PC-3 (cell line): ENCODE results near the gene HTR2B. TPM values are rescaled to one million over a fixed set of nuclear protein-coding genes. Genes with fewer than 3 reads are reported as not detected.

Source experiments
- ATAC-seq: fragments of 200-7000 bp; cut with Tn5 transposase; 2 replicates; pipeline ENCODE4 v1.9.1; 2020; ENCODE audit warnings: mild to moderate bottlenecking, moderate library complexity
- BruUV-seq: library from RNA; stranded (reverse); fragments of 400-500 nt; replicated peaks from 2 replicates; lab custom pipeline; 2021; lab: Mats Ljungman, UMichigan
- CTCF ChIA-PET: fragments of 300-600 bp; sonication (Branson Sonifier 250); formaldehyde crosslinking; loops from one replicate; lab custom pipeline; 2022; ENCODE audit warnings: antibody characterized with exemption; lab: Charles Lee
- POLR2A ChIA-PET: fragments of 300-600 bp; sonication (Branson Sonifier 250); formaldehyde crosslinking; loops from one replicate; lab custom pipeline; 2022; ENCODE audit warnings: antibody characterized with exemption; ENCODE audit not compliant: unreplicated experiment; lab: Charles Lee
- DNase-seq: peaks from one replicate; pipeline ENCODE4 v3.0.0-alpha.2; 2015
- H2AFZ ChIP-seq: fragments of 300-600 bp; sonication (generic); 2 replicates; pipeline ENCODE4 v1.6.0; 2016; ENCODE audit warnings: antibody characterized with exemption, low read length
- H3F3A ChIP-seq: fragments of 300-600 bp; sonication (generic); one replicate; pipeline ENCODE4 v1.6.0; 2017; ENCODE audit warnings: antibody characterized with exemption, low read length, control low read depth, mild to moderate bottlenecking; ENCODE audit not compliant: unreplicated experiment
- H3K27ac ChIP-seq: fragments of 300-600 bp; sonication (generic); 2 replicates; pipeline ENCODE4 v1.5.1; 2016; ENCODE audit warnings: mild to moderate bottlenecking, low read length
- H3K27me3 ChIP-seq: fragments of 300-600 bp; sonication (generic); 2 replicates; pipeline ENCODE4 v1.6.1; 2016; ENCODE audit warnings: low read length, mixed read lengths
- H3K36me3 ChIP-seq: fragments of 300-600 bp; sonication (generic); 2 replicates; pipeline ENCODE4 v1.6.1; 2016; ENCODE audit warnings: low read depth, mixed run types, low read length, mixed read lengths
- H3K4me1 ChIP-seq: fragments of 300-600 bp; sonication (generic); 2 replicates; pipeline ENCODE4 v1.5.1; 2016; ENCODE audit warnings: low read length; ENCODE audit not compliant: insufficient read depth
- H3K4me2 ChIP-seq: fragments of 300-600 bp; sonication (generic); 2 replicates; pipeline ENCODE4 v1.6.0; 2016; ENCODE audit warnings: low read length
- H3K4me3 ChIP-seq: fragments of 300-600 bp; sonication (generic); 2 replicates; pipeline ENCODE4 v1.5.1; 2016; ENCODE audit warnings: mild to moderate bottlenecking, low read length, mixed read lengths
- H3K79me2 ChIP-seq: fragments of 300-600 bp; sonication (generic); 2 replicates; pipeline ENCODE4 v1.6.1; 2017; ENCODE audit warnings: low read length, mixed read lengths
- H3K9ac ChIP-seq: fragments of 300-600 bp; sonication (generic); 2 replicates; pipeline ENCODE4 v1.6.0; 2016; ENCODE audit warnings: mild to moderate bottlenecking, low read length
- H3K9me2 ChIP-seq: fragments of 300-600 bp; sonication (generic); replicated peaks from 2 replicates; pipeline ENCODE4 v1.6.1; 2016; ENCODE audit warnings: mixed run types, low read length, mixed read lengths
- H3K9me3 ChIP-seq: fragments of 300-600 bp; sonication (generic); 2 replicates; pipeline ENCODE4 v1.6.1; 2016; ENCODE audit warnings: low read length, mixed read lengths
- H4K20me1 ChIP-seq: fragments of 300-600 bp; sonication (generic); 2 replicates; pipeline ENCODE4 v1.6.1; 2016; ENCODE audit warnings: low read length, mixed read lengths
- CTCF ChIP-seq: fragments of 300-600 bp; sonication (generic); conservative IDR thresholded peaks from 2 replicates; pipeline ENCODE4 v1.5.1; 2017; ENCODE audit warnings: antibody characterized with exemption, low read depth, mild to moderate bottlenecking, low read length
- EZH2 ChIP-seq: fragments of 300-600 bp; sonication (generic); IDR thresholded peaks from one replicate; pipeline ENCODE4 v1.6.1; 2017; ENCODE audit warnings: antibody characterized with exemption, mild to moderate bottlenecking, low read length; ENCODE audit not compliant: unreplicated experiment
- EZH2phosphoT487 ChIP-seq: fragments of 300-600 bp; sonication (generic); IDR thresholded peaks from 2 replicates; pipeline ENCODE4 v1.6.1; 2018; ENCODE audit warnings: mild to moderate bottlenecking, antibody characterized with exemption, low read length, borderline replicate concordance
- intact Hi-C: fragments of 100-400 bp; cut with micrococcal nuclease; formaldehyde crosslinking; loops from 2 replicates; pipeline ENCODE4 v1.9.0; 2023
- total RNA-seq: library from RNA; depleted of rRNA; stranded (reverse); fragments of >200 nt; gene quantifications from 2 replicates; pipeline ENCODE4 v1.2.3, GENCODE V29; 2014

The HTR2B gene
- total RNA-seq, 1 experiment from 2014 or later = not detected

- intact Hi-C loops = no loop called here
- BruUV-seq = no TSS peak
- no peak overlapping the region for H3K4me2 ChIP-seq
- no peak for TF ChIP-seq EZH2
- TF ChIP-seq CTCF = no peak
- TF ChIP-seq EZH2phosphoT487 = no peak
- no peak overlapping the region for H3K27ac ChIP-seq
- ATAC-seq (no peak), DNase-seq (no peak)
- no peaks in the 10 kb centered on the region for H3K9me3 ChIP-seq
- ChIA-PET POLR2A (no interaction called here), CTCF (no interaction called here)
- H2AFZ ChIP-seq = no peak overlapping the region
- no peaks in the 10 kb centered on the region for H4K20me1 ChIP-seq
- no peaks in the 10 kb centered on the region for H3K4me1 ChIP-seq
- no peaks in the 10 kb centered on the region for H3F3A ChIP-seq
- H3K9me2 ChIP-seq = no peaks in the 10 kb centered on the region
- no peaks in the 10 kb centered on the region for H3K27me3 ChIP-seq
- no peak overlapping the region for H3K4me3 ChIP-seq
- H3K9ac ChIP-seq = no peak overlapping the region
- H3K79me2 ChIP-seq = 0 out of 2 replicates have a peak, but pooled peaks cover 4% of the 10 kb centered on the region
- H3K36me3 ChIP-seq = peaks cover 77% of the 10 kb centered on the region
These were observed 36.1 kb downstream of the HTR2B start for GRCh38 chr2:231088754-231089153.

- TF ChIP-seq EZH2phosphoT487 (no peak), EZH2 (no peak), CTCF (no peak)
- Histone ChIP-seq H3K36me3 (peaks cover 83% of the 10 kb centered on the region), H3K9me3 (no peaks in the 10 kb centered on the region), H3K27me3 (no peaks in the 10 kb centered on the region), H3K4me2 (no peak overlapping the region), H3K4me1 (no peaks in the 10 kb centered on the region), H3K9ac (no peak overlapping the region), H3K79me2 (no peaks in the 10 kb centered on the region), H3K27ac (no peak overlapping the region), H3K4me3 (no peak overlapping the region), H4K20me1 (0 out of 2 replicates have a peak, but pooled peaks cover under 1% of the 10 kb centered on the region), H3F3A (no peaks in the 10 kb centered on the region), H2AFZ (no peak overlapping the region), H3K9me2 (no peaks in the 10 kb centered on the region)
- DNase-seq (no peak), ATAC-seq (no peak)
- POLR2A ChIA-PET = no interaction called here
- no TSS peak for BruUV-seq
- CTCF ChIA-PET = no interaction called here
- intact Hi-C loops = no loop called here
These were observed 40.3 kb downstream of the HTR2B start for GRCh38 chr2:231084565-231084964.

DNA sequence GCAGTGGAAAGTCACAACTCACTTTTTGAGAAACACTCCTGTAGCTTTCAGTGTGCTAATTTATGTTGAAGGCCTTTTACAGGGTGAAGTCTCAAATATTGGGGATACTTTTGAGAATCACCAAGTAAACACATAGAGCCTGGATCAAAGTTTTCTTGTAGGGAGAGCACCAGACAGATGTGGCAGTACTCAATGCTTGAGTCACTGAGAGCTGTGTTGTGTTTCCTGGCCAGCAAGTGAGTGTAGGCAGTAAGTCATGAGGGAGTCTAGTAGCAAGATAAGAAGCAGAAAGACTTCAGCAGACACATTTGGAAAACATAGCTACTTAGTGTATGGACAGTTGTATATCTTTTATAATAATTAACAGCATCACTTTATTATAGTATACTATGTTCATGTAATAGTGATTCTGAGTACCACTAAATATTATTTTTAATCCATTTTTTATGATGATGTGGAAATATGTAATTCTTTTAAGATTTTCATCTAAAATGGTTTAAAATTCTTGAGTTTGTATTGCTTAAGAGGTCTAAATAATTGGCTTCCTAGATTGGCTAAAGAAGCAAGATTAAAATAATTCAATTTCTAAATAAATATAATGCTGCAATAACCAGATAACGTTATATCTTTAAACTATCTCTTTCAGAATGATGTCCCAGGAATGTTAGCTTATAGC, 55.3 kb downstream of the HTR2B start:
- DNase-seq (no peak), ATAC-seq (no peak)
- no peak overlapping the region for H3K4me3 ChIP-seq
- no peaks in the 10 kb centered on the region for H3K9me3 ChIP-seq
- H3K9me2 ChIP-seq = no peaks in the 10 kb centered on the region
- H3K79me2 ChIP-seq = peaks cover 54% of the 10 kb centered on the region
- no peak overlapping the region for H3K4me2 ChIP-seq
- no peaks in the 10 kb centered on the region for H3F3A ChIP-seq
- CTCF ChIA-PET = no interaction called here
- peaks cover 70% of the 10 kb centered on the region for H3K36me3 ChIP-seq
- H3K4me1 ChIP-seq = peaks cover 12% of the 10 kb centered on the region
- intact Hi-C loops = no loop called here
- no peak overlapping the region for H3K9ac ChIP-seq
- no peak for TF ChIP-seq EZH2phosphoT487
- TF ChIP-seq EZH2 = no peak
- no peak for TF ChIP-seq CTCF
- BruUV-seq = no TSS peak
- no peak overlapping the region for H2AFZ ChIP-seq
- H3K27ac ChIP-seq = no peak overlapping the region
- peaks cover 23% of the 10 kb centered on the region for H4K20me1 ChIP-seq
- POLR2A ChIA-PET = interaction anchor here (0.6 kb wide), 1 partner anchor 137 kb away, joined by 3 read pairs; no protein-coding TSS in a partner anchor
- H3K27me3 ChIP-seq = no peaks in the 10 kb centered on the region
